K562 (cell line): ENCODE measurements around the gene RNF25. TPM values are rescaled to one million over a fixed set of nuclear protein-coding genes. Genes with fewer than 3 reads are reported as not detected.

Experiments used
- CBX1 ChIP-seq: sonication (generic); IDR thresholded peaks from 2 replicates; pipeline ENCODE4 v1.6.1; 2016; ENCODE audit warnings: antibody characterized with exemption, low read depth, mild to moderate bottlenecking
- CEBPB ChIP-seq: fragments of 450-650 bp; IDR thresholded peaks from 2 replicates; pipeline ENCODE4 v1.6.1; 2016; ENCODE audit warnings: missing genetic modification characterization, missing compliant biosample characterization
- CHAMP1 ChIP-seq: fragments of 450-650 bp; IDR thresholded peaks from 2 replicates; pipeline ENCODE4 v1.6.1; 2016; ENCODE audit warnings: mild to moderate bottlenecking
- GMEB1 ChIP-seq: fragments of 250-450 bp; sonication (Bioruptor Pico); IDR thresholded peaks from 2 replicates; pipeline ENCODE4 v1.4.0; 2020; ENCODE audit warnings: mild to moderate bottlenecking
- HES1 ChIP-seq: fragments of 450-650 bp; IDR thresholded peaks from 2 replicates; pipeline ENCODE4 v1.6.1; 2016; ENCODE audit warnings: low read depth, mild to moderate bottlenecking, moderate library complexity
- MAFK ChIP-seq: IDR thresholded peaks from 2 replicates; pipeline ENCODE4 v1.6.1; 2011; ENCODE audit warnings: low read length, improper control_type of control experiment
- MBD2 ChIP-seq: sonication (generic); IDR thresholded peaks from 2 replicates; pipeline ENCODE4 v1.6.1; 2016; ENCODE audit warnings: low read depth, borderline replicate concordance
- NFIC ChIP-seq: fragments of 450-650 bp; IDR thresholded peaks from 2 replicates; pipeline ENCODE4 v1.6.1; 2017; ENCODE audit warnings: mild to moderate bottlenecking, inconsistent platforms
- NONO ChIP-seq, 2 experiments: fragments of 200-400 bp in 1 of 2; fragments of 450-650 bp in 1 of 2; formaldehyde crosslinking in 1 of 2; IDR thresholded peaks; 2 replicates each; pipeline ENCODE4 v1.6.1; 2017; ENCODE audit warnings: low read depth in 2 of 2, mild to moderate bottlenecking in 2 of 2, moderate library complexity in 2 of 2, low read length in 1 of 2
- NR1H2 ChIP-seq: sonication (generic); formaldehyde crosslinking; IDR thresholded peaks from 2 replicates; pipeline ENCODE4 v1.4.0; 2020; ENCODE audit warnings: mild to moderate bottlenecking, missing genetic modification reagents
- NR2C1 ChIP-seq, 2 experiments: fragments of 450-650 bp; IDR thresholded peaks; 2 replicates each; pipeline ENCODE4 v1.6.1; 2017; ENCODE audit warnings: mild to moderate bottlenecking in 2 of 2, antibody characterized with exemption in 1 of 2, inconsistent platforms in 1 of 2, missing compliant biosample characterization in 1 of 2, missing genetic modification characterization in 1 of 2
- POLR2A ChIP-seq: fragments of 450-650 bp; conservative IDR thresholded peaks from 2 replicates; pipeline ENCODE4 v1.6.1; 2016
- RAD51 ChIP-seq: fragments of 450-650 bp; IDR thresholded peaks from 2 replicates; pipeline ENCODE4 v1.7.1; 2016; ENCODE audit warnings: low read depth, mild to moderate bottlenecking, borderline replicate concordance
- RFX7 ChIP-seq: fragments of 250-450 bp; sonication (Bioruptor Pico); IDR thresholded peaks from 2 replicates; pipeline ENCODE4 v1.5.1; 2021; ENCODE audit warnings: mild to moderate bottlenecking
- SMARCA4 ChIP-seq: fragments of 450-650 bp; IDR thresholded peaks from 2 replicates; pipeline ENCODE4 v1.6.1; 2016
- TARDBP ChIP-seq: fragments of 450-650 bp; IDR thresholded peaks from 2 replicates; pipeline ENCODE4 v1.6.1; 2016
- TFE3 ChIP-seq: fragments of 450-650 bp; formaldehyde crosslinking; IDR thresholded peaks from 2 replicates; pipeline ENCODE4 v1.4.0; 2020; ENCODE audit warnings: mild to moderate bottlenecking, mixed read lengths
- USF1 ChIP-seq: sonication (generic); formaldehyde crosslinking; IDR thresholded peaks from 2 replicates; pipeline ENCODE4 v1.9.0; 2022; ENCODE audit warnings: mild to moderate bottlenecking, missing genetic modification reagents
- ZNF12 ChIP-seq: sonication (generic); formaldehyde crosslinking; IDR thresholded peaks from 2 replicates; pipeline ENCODE4 v1.4.0; 2020; ENCODE audit warnings: mild to moderate bottlenecking, missing genetic modification reagents
- ZNF197 ChIP-seq: fragments of 200-800 bp; sonication (Bioruptor generic); IDR thresholded peaks from 2 replicates; pipeline ENCODE4 v1.6.1; 2016; ENCODE audit warnings: low read depth, missing genetic modification characterization, missing compliant biosample characterization
- polyA plus RNA-seq, 8 experiments: library from polyadenylated mRNA; depleted of rRNA in 4 of 8; stranded (reverse) in 5 of 8; unstranded in 3 of 8; fragments of >200 nt; fragmentation: Nextera tagmentation in 2 of 8; fragmentation: Illumina TruSeq in 1 of 8; extraction: Ambion mirVana in 2 of 8; extraction: Trizol in 1 of 8; gene quantifications; 2 replicates each; pipeline versions ENCODE4 v1.2.1 to v1.2.3, GENCODE V29; 2011 to 2014; ENCODE audit warnings: inconsistent platforms in 1 of 8, missing spikeins in 1 of 8
- total RNA-seq, 7 experiments: library from RNA; depleted of rRNA in 6 of 7; stranded (reverse); fragments of >200 nt in 6 of 7; fragmentation: Illumina TruSeq in 2 of 7; extraction: Trizol in 2 of 7; gene quantifications; 2 replicates each; pipeline versions ENCODE4 v1.2.1 to v1.2.3, GENCODE V29; 2011 to 2021; ENCODE audit warnings: low replicate concordance in 1 of 7

Gene RNF25
- total and polyA plus RNA-seq, 9 of the 15 experiments (the other 6 are each of a cell fraction or from before 2014, with no cell fraction given), result 2.3 to 49.8 (median 20.5) TPM

GRCh38 chr2:218710687-218711549 is 39.1 kb upstream of the RNF25 start, which contains the start of gene TTLL4 (continued):
- TF ChIP-seq GMEB1 (CRISPR knock-in tag), result peak; percentile 80
- TF ChIP-seq NONO (IDR thresholded peaks at IDR 0.05; ENCODE audit: low read depth in 2 of 2, low read length in 1 of 2), result peak in 1 of 2 experiments; percentile 47; a peak in 1 of 4 replicates
- TF ChIP-seq TFE3, result peak; percentile 23; the same call in 1 of the 2 replicates
- TF ChIP-seq CEBPB (tag), result no peak
- 0 out of 2 replicates have a peak, but pooled peaks have one; percentile 56 for TF ChIP-seq ZNF197
- peak; percentile 79 for TF ChIP-seq POLR2A
- no peak for TF ChIP-seq SMARCA4
- TF ChIP-seq NR2C1 (IDR thresholded peaks at IDR 0.05), result no peak
- TF ChIP-seq NR2C1 (tag; IDR thresholded peaks at IDR 0.05), result no peak
- peak; percentile 75; the same call in 1 of the 2 replicates for TF ChIP-seq ZNF12
- no peak for TF ChIP-seq MAFK
- TF ChIP-seq MBD2, result no peak; the same call in 1 of the 2 replicates
- no peak for TF ChIP-seq HES1
- TF ChIP-seq NR1H2 (CRISPR knock-in tag), result no peak
- peak; percentile 91 for TF ChIP-seq TARDBP
- TF ChIP-seq CHAMP1, result no peak; the same call in 1 of the 2 replicates
- TF ChIP-seq NFIC, result 0 out of 2 replicates have a peak, but pooled peaks have one; percentile 14
- peak; percentile 73 for TF ChIP-seq USF1
- TF ChIP-seq CBX1, result 0 out of 2 replicates have a peak, but pooled peaks have one; percentile 46
- peak; percentile 71 for TF ChIP-seq RAD51
- TF ChIP-seq RFX7 (CRISPR knock-in tag), result no peak
